Panc1 (cell line): ENCODE data around the gene PRKACA. TPM values are rescaled to one million over a fixed set of nuclear protein-coding genes. Genes with fewer than 3 reads are reported as not detected.

Experiments
- ATAC-seq: fragments of 200-7000 bp; cut with Tn5 transposase; 2 replicates; pipeline ENCODE4 v1.9.1; 2020; ENCODE audit warnings: mild to moderate bottlenecking, moderate library complexity
- BruUV-seq: library from RNA; stranded (reverse); fragments of 400-500 nt; replicated peaks from 2 replicates; lab custom pipeline; 2021; lab: Mats Ljungman, UMichigan
- CTCF ChIA-PET: fragments of 300-600 bp; sonication (Branson Sonifier 250); formaldehyde crosslinking; loops from one replicate; lab custom pipeline; 2022; ENCODE audit warnings: antibody characterized with exemption; lab: Charles Lee
- POLR2A ChIA-PET: fragments of 300-600 bp; sonication (Branson Sonifier 250); formaldehyde crosslinking; loops from one replicate; lab custom pipeline; 2022; ENCODE audit warnings: antibody characterized with exemption; lab: Charles Lee
- DNase-seq: peaks from one replicate; pipeline ENCODE4 v3.0.0-alpha.2; 2010; ENCODE audit warnings: low read depth, low spot score
- H3K27ac ChIP-seq: 2 replicates; pipeline ENCODE4 v1.5.1; 2011; ENCODE audit warnings: mild to moderate bottlenecking, low read length, inconsistent platforms
- H3K27me3 ChIP-seq: fragments of 200-500 bp; sonication (Bioruptor generic); 2 replicates; pipeline ENCODE4 v1.6.0; 2014; ENCODE audit warnings: low read length, inconsistent platforms; ENCODE audit not compliant: control insufficient read depth, insufficient read depth
- H3K36me3 ChIP-seq: fragments of 200-500 bp; sonication (Bioruptor generic); 2 replicates; pipeline ENCODE4 v1.5.1; 2014; ENCODE audit warnings: inconsistent platforms, mild to moderate bottlenecking, low read length, moderate library complexity; ENCODE audit not compliant: control insufficient read depth, insufficient read depth
- H3K4me1 ChIP-seq: 2 replicates; pipeline ENCODE4 v1.5.1; 2011; ENCODE audit warnings: inconsistent platforms, mild to moderate bottlenecking, low read length, moderate library complexity; ENCODE audit not compliant: control insufficient read depth, insufficient read depth
- H3K4me3 ChIP-seq, 2 experiments: 2 replicates each; pipeline ENCODE4 v1.5.1; 2011 to 2012; ENCODE audit warnings: low read depth in 2 of 2, low read length in 2 of 2, mild to moderate bottlenecking in 2 of 2, inconsistent platforms in 1 of 2, moderate library complexity in 1 of 2
- H3K9me3 ChIP-seq: fragments of 200-500 bp; sonication (Bioruptor generic); 2 replicates; pipeline ENCODE4 v1.5.1; 2014; ENCODE audit warnings: low read depth, mild to moderate bottlenecking, inconsistent platforms, low read length, moderate library complexity; ENCODE audit not compliant: control insufficient read depth, insufficient read depth
- CTCF ChIP-seq: fragments of 450-650 bp; IDR thresholded peaks from 2 replicates; pipeline ENCODE4 v1.5.1; 2017; ENCODE audit warnings: mild to moderate bottlenecking
- POLR2AphosphoS5 ChIP-seq: IDR thresholded peaks from 2 replicates; pipeline ENCODE4 v1.6.1; 2012; ENCODE audit warnings: mild to moderate bottlenecking, low read depth, low read length, moderate library complexity
- REST ChIP-seq, 2 experiments: IDR thresholded peaks; 2 replicates each; pipeline ENCODE4 v1.6.1; 2011 to 2012; ENCODE audit warnings: low read depth in 2 of 2, control low read depth in 1 of 2, low read length in 1 of 2, mild to moderate bottlenecking in 1 of 2, moderate library complexity in 1 of 2; ENCODE audit not compliant: insufficient read depth in 1 of 2
- SIN3A ChIP-seq: IDR thresholded peaks from 2 replicates; pipeline ENCODE4 v1.6.1; 2012; ENCODE audit warnings: low read depth, mild to moderate bottlenecking, low read length, moderate library complexity, borderline replicate concordance; ENCODE audit not compliant: insufficient read depth
- TCF7L2 ChIP-seq: IDR thresholded peaks from 2 replicates; pipeline ENCODE4 v1.6.1; 2011; ENCODE audit warnings: mild to moderate bottlenecking, low read depth, low read length, inconsistent platforms
- in situ Hi-C: cut with HindIII; loops from 2 replicates; pipeline ENCODE4 v1.10.0; 2016; ENCODE audit warnings: low sequenced_read_pairs, low pct_unique_long_range_greater_than_20kb
- intact Hi-C: fragments of 100-400 bp; cut with micrococcal nuclease; formaldehyde crosslinking; loops from one replicate; pipeline ENCODE4 v1.10.0; 2022; ENCODE audit not compliant: unreplicated experiment
- total RNA-seq: library from RNA; stranded (reverse); gene quantifications from one replicate; pipeline ENCODE4 v1.2.1, GENCODE V29; 2021; ENCODE audit not compliant: unreplicated experiment

The PRKACA gene
- total RNA-seq, 1 experiment from 2014 or later, result 70.8 TPM

- in situ Hi-C loops (no loop called here), intact Hi-C loops (no loop called here)
- Histone ChIP-seq H3K27ac (peak overlapping the region; percentile 70), H3K4me3 (peak overlapping the region; percentile 71 to 86), H3K27me3 (no peaks in the 10 kb centered on the region), H3K4me1 (peaks cover 6% of the 10 kb centered on the region), H3K9me3 (no peaks in the 10 kb centered on the region), H3K36me3 (no peaks in the 10 kb centered on the region)
- ATAC-seq, result peak; percentile 58
- no TSS peak for BruUV-seq
- no peak for DNase-seq
- CTCF ChIA-PET, result interaction anchor here (0.6 kb wide), 1 partner anchor 258 kb away, joined by 12 read pairs; no protein-coding TSS in a partner anchor
- no peak for TF ChIP-seq TCF7L2
- no peak for TF ChIP-seq SIN3A
- TF ChIP-seq POLR2AphosphoS5, result no peak
- no peak for TF ChIP-seq CTCF
- TF ChIP-seq REST (IDR thresholded peaks at IDR 0.05; ENCODE audit: insufficient read depth in 1 of 2, low read depth in 2 of 2, low read length in 1 of 2), result no peak
- POLR2A ChIA-PET, result interaction anchor here (0.6 kb wide), 1 partner anchor 12 kb away, joined by 10 read pairs; no protein-coding TSS in a partner anchor
Observed at GRCh38 chr19:14081797-14082674, 35.5 kb downstream of the PRKACA start.

GRCh38 chr19:14080887-14081796 is 36.4 kb downstream of the PRKACA start:
- no TSS peak for BruUV-seq
- ChIA-PET CTCF (interaction anchor here (0.6 kb wide), 2 partner anchors 122 to 318 kb away, joined by 3 to 4 read pairs; no protein-coding TSS in a partner anchor), POLR2A (interaction anchor here (0.6 kb wide), 2 partner anchors 12 to 53 kb away, joined by 3 to 10 read pairs; no protein-coding TSS in a partner anchor)
- Histone ChIP-seq H3K36me3 (no peaks in the 10 kb centered on the region), H3K27ac (peak overlapping the region; percentile 90), H3K27me3 (no peaks in the 10 kb centered on the region), H3K4me3 (peak overlapping the region; percentile 71 to 86), H3K4me1 (peaks cover 6% of the 10 kb centered on the region), H3K9me3 (no peaks in the 10 kb centered on the region)
- TF ChIP-seq TCF7L2 (no peak), POLR2AphosphoS5 (peak; percentile 67)
- intact Hi-C loops (no loop called here), in situ Hi-C loops (no loop called here)
- ATAC-seq (peak; percentile 94), DNase-seq (peak; percentile 97)
